H1 (cell line): ENCODE results near the gene ELMO1. TPM values are rescaled to one million over a fixed set of nuclear protein-coding genes. Genes with fewer than 3 reads are reported as not detected.

Experiments
- CTCF ChIA-PET: fragments of 300-600 bp; sonication (Branson Sonifier 250); formaldehyde crosslinking; loops from one replicate; lab custom pipeline; 2021; ENCODE audit not compliant: partially characterized antibody; lab: Charles Lee
- POLR2A ChIA-PET: fragments of 300-600 bp; sonication (Branson Sonifier 250); formaldehyde crosslinking; loops from one replicate; lab custom pipeline; 2021; ENCODE audit warnings: inconsistent platforms; ENCODE audit not compliant: partially characterized antibody; lab: Charles Lee
- DNase-seq, 2 experiments: peaks; one replicate each; pipeline versions ENCODE4 v3.0.0 to v3.0.0-alpha.2; 2010 to 2022; ENCODE audit warnings: low spot score in 2 of 2, low read depth in 1 of 2, mixed read lengths in 1 of 2
- FAIRE-seq: peaks from 2 replicates; lab custom pipeline; 2011; peaks lifted over from hg19 to GRCh38; lab: Jason Lieb, UNC
- H2AFZ ChIP-seq: 2 replicates; pipeline ENCODE4 v1.8.1; 2012; ENCODE audit warnings: low read length, inconsistent platforms
- H2AK5ac ChIP-seq: 2 replicates; pipeline ENCODE4 v1.6.1; 2013; ENCODE audit warnings: low read depth, low read length
- H2BK120ac ChIP-seq: replicated peaks from 2 replicates; pipeline ENCODE3; 2013; ENCODE audit warnings: low read depth, low read length, inconsistent platforms
- H2BK12ac ChIP-seq: 2 replicates; pipeline ENCODE4 v1.6.1; 2013; ENCODE audit warnings: low read depth, low read length
- H2BK15ac ChIP-seq: 2 replicates; pipeline ENCODE4 v1.6.1; 2013; ENCODE audit warnings: low read length
- H2BK20ac ChIP-seq: 2 replicates; pipeline ENCODE4 v1.6.1; 2013; ENCODE audit warnings: low read length
- H2BK5ac ChIP-seq: 2 replicates; pipeline ENCODE4 v1.6.1; 2013; ENCODE audit warnings: low read depth, low read length
- H3K14ac ChIP-seq: 2 replicates; pipeline ENCODE4 v1.6.1; 2013; ENCODE audit warnings: inconsistent platforms; ENCODE audit not compliant: insufficient read length
- H3K18ac ChIP-seq: 2 replicates; pipeline ENCODE4 v1.6.1; 2013; ENCODE audit warnings: low read length; ENCODE audit errors: extremely low read depth
- H3K23ac ChIP-seq: 2 replicates; pipeline ENCODE4 v1.6.1; 2013; ENCODE audit warnings: inconsistent platforms; ENCODE audit not compliant: insufficient read length
- H3K23me2 ChIP-seq: 2 replicates; pipeline ENCODE4 v1.6.1; 2013; ENCODE audit warnings: low read depth, low read length
- H3K27ac ChIP-seq: 2 replicates; pipeline ENCODE4 v1.6.1; 2011; ENCODE audit warnings: low read depth, low read length, inconsistent platforms
- H3K27me3 ChIP-seq, 4 experiments: replicated peaks in 1 of 4; 1 replicate in 1 of 4; 2 replicates in 3 of 4; pipeline versions ENCODE4 v1.6.1 to v1.8.1; 2011 to 2013; ENCODE audit warnings: low read length in 3 of 4, mild to moderate bottlenecking in 3 of 4, inconsistent platforms in 2 of 4, mixed read lengths in 2 of 4, moderate library complexity in 1 of 4; ENCODE audit not compliant: control insufficient read depth in 3 of 4, insufficient read depth in 3 of 4; ENCODE audit errors: extremely low read depth in 1 of 4
- H3K36me3 ChIP-seq, 4 experiments: 2 replicates each; pipeline versions ENCODE4 v1.6.1 to v1.8.1; 2011 to 2013; ENCODE audit warnings: mild to moderate bottlenecking in 4 of 4, low read length in 3 of 4, moderate library complexity in 2 of 4, control low read depth in 1 of 4, inconsistent platforms in 1 of 4; ENCODE audit not compliant: insufficient read depth in 4 of 4, control insufficient read depth in 2 of 4
- H3K4ac ChIP-seq: replicated peaks from 2 replicates; pipeline ENCODE3; 2013; ENCODE audit warnings: low read length, low read depth, mixed read lengths, inconsistent platforms; ENCODE audit not compliant: insufficient read length
- H3K4me1 ChIP-seq, 4 experiments: replicated peaks in 1 of 4; 1 replicate in 1 of 4; 2 replicates in 3 of 4; pipeline versions ENCODE4 v1.6.1 to v1.8.1; 2011 to 2013; ENCODE audit warnings: low read length in 3 of 4, inconsistent platforms in 2 of 4, mixed read lengths in 1 of 4; ENCODE audit not compliant: insufficient read depth in 4 of 4, control insufficient read depth in 3 of 4
- H3K4me2 ChIP-seq, 2 experiments: 2 replicates each; pipeline versions ENCODE4 v1.6.1 to v1.8.1; 2011 to 2013; ENCODE audit warnings: low read depth in 2 of 2, low read length in 2 of 2, control low read depth in 1 of 2, inconsistent platforms in 1 of 2, mild to moderate bottlenecking in 1 of 2; ENCODE audit not compliant: insufficient read depth in 1 of 2
- H3K4me3 ChIP-seq, 4 experiments: fragments of 200-600, 300-600 bp in 1 of 4; sonication (generic), shearing (Covaris generic), sonication (Bioruptor Twin) in 1 of 4; 2 replicates each; pipeline versions ENCODE4 v1.5.1 to v1.8.1; 2011 to 2016; ENCODE audit warnings: low read length in 4 of 4, low read depth in 3 of 4, control low read depth in 2 of 4, inconsistent platforms in 2 of 4, mild to moderate bottlenecking in 2 of 4, mixed read lengths in 1 of 4, moderate library complexity in 1 of 4; ENCODE audit not compliant: insufficient read depth in 2 of 4; ENCODE audit errors: extremely low read depth in 1 of 4
- H3K56ac ChIP-seq: replicated peaks from 2 replicates; pipeline ENCODE3; 2013; ENCODE audit warnings: low read depth, mild to moderate bottlenecking, mixed read lengths, low read length, inconsistent platforms; ENCODE audit not compliant: insufficient read length
- H3K79me1 ChIP-seq: 2 replicates; pipeline ENCODE4 v1.6.1; 2013; ENCODE audit warnings: low read depth, low read length, control low read depth
- H3K79me2 ChIP-seq, 2 experiments: 2 replicates each; pipeline versions ENCODE4 v1.6.1 to v1.8.1; 2012 to 2013; ENCODE audit warnings: low read length in 2 of 2, mild to moderate bottlenecking in 2 of 2, inconsistent platforms in 1 of 2; ENCODE audit not compliant: insufficient read depth in 2 of 2, control insufficient read depth in 1 of 2
- H3K9ac ChIP-seq, 4 experiments: replicated peaks in 1 of 4; 1 replicate in 1 of 4; 2 replicates in 3 of 4; pipeline versions ENCODE4 v1.6.1 to v1.8.1; 2011 to 2013; ENCODE audit warnings: low read depth in 3 of 4, low read length in 3 of 4, control low read depth in 2 of 4, mild to moderate bottlenecking in 2 of 4, moderate library complexity in 2 of 4, inconsistent platforms in 1 of 4; ENCODE audit errors: extremely low read depth in 1 of 4
- H3K9me3 ChIP-seq, 2 experiments: 2 replicates each; pipeline versions ENCODE4 v1.6.1 to v1.8.1; 2012 to 2013; ENCODE audit warnings: mild to moderate bottlenecking in 2 of 2, moderate library complexity in 2 of 2, control low read depth in 1 of 2, inconsistent platforms in 1 of 2, low read depth in 1 of 2, low read length in 1 of 2, mixed read lengths in 1 of 2; ENCODE audit not compliant: insufficient read depth in 2 of 2
- H4K20me1 ChIP-seq, 2 experiments: replicated peaks in 1 of 2; 2 replicates each; pipeline versions ENCODE3 to v1.8.1; 2011 to 2013; ENCODE audit warnings: inconsistent platforms in 2 of 2, low read length in 2 of 2, mild to moderate bottlenecking in 1 of 2; ENCODE audit not compliant: insufficient read depth in 2 of 2, control insufficient read depth in 1 of 2
- H4K5ac ChIP-seq: 2 replicates; pipeline ENCODE4 v1.6.1; 2013; ENCODE audit warnings: low read length, low read depth, mixed read lengths, inconsistent platforms; ENCODE audit not compliant: insufficient read length
- H4K8ac ChIP-seq: 2 replicates; pipeline ENCODE4 v1.8.0; 2013; ENCODE audit warnings: mild to moderate bottlenecking, moderate library complexity, low read length, inconsistent platforms; ENCODE audit not compliant: insufficient read depth; ENCODE audit errors: extremely low read depth
- H4K91ac ChIP-seq: replicated peaks from 2 replicates; pipeline ENCODE3; 2013; ENCODE audit warnings: low read length, mixed read lengths, inconsistent platforms; ENCODE audit not compliant: insufficient read length
- CBX8 ChIP-seq: fragments of 300-800, 300-1000 bp; sonication (generic); IDR thresholded peaks from 2 replicates; pipeline ENCODE4 v1.7.1; 2016; ENCODE audit warnings: low read depth, low read length, borderline replicate concordance
- CHD2 ChIP-seq: IDR thresholded peaks from 2 replicates; pipeline ENCODE4 v1.6.1; 2012; ENCODE audit warnings: low read length, improper control_type of control experiment
- CREB1 ChIP-seq: IDR thresholded peaks from 2 replicates; pipeline ENCODE4 v1.6.1; 2012; ENCODE audit warnings: inconsistent platforms
- GABPA ChIP-seq: IDR thresholded peaks from 2 replicates; pipeline ENCODE4 v1.6.1; 2011; ENCODE audit warnings: mild to moderate bottlenecking, low read length, moderate library complexity, borderline replicate concordance; ENCODE audit not compliant: insufficient read depth
- GTF2F1 ChIP-seq: IDR thresholded peaks from 2 replicates; pipeline ENCODE4 v1.6.1; 2012; ENCODE audit warnings: low read depth, low read length, improper control_type of control experiment, borderline replicate concordance
- KDM1A ChIP-seq: fragments of 200-600, 300-600 bp; sonication (generic); IDR thresholded peaks from 2 replicates; pipeline ENCODE4 v1.7.1; 2016; ENCODE audit warnings: mild to moderate bottlenecking, low read length, borderline replicate concordance
- POU5F1 ChIP-seq: IDR thresholded peaks from 2 replicates; pipeline ENCODE4 v1.6.1; 2011; ENCODE audit warnings: low read depth, mild to moderate bottlenecking, low read length, moderate library complexity
- RNF2 ChIP-seq: fragments of 200-900, 300-1000 bp; sonication (generic); IDR thresholded peaks from 2 replicates; pipeline ENCODE4 v1.7.1; 2016; ENCODE audit warnings: borderline replicate concordance, low read depth, mild to moderate bottlenecking, antibody characterized with exemption, low read length; ENCODE audit not compliant: poor library complexity, severe bottlenecking; ENCODE audit errors: missing control alignments
- RXRA ChIP-seq: IDR thresholded peaks from 2 replicates; pipeline ENCODE4 v1.6.1; 2011; ENCODE audit warnings: low read depth, mild to moderate bottlenecking, low read length, moderate library complexity; ENCODE audit not compliant: insufficient read depth
- TBP ChIP-seq: IDR thresholded peaks from 2 replicates; pipeline ENCODE4 v1.6.1; 2011; ENCODE audit warnings: low read depth, low read length, improper control_type of control experiment
- WGBS, 2 experiments: shearing (Covaris generic) in 1 of 2; methylation state at CpG; one replicate each; pipeline versions ENCODE4 v1.1.6 to v1.1.7; 2013 to 2015; ENCODE audit warnings: low lambda C conversion rate in 2 of 2, mixed read lengths in 2 of 2, inconsistent platforms in 1 of 2, low coverage in 1 of 2, missing lambda C conversion rate in 1 of 2; ENCODE audit not compliant: insufficient replicate concordance in 2 of 2, insufficient coverage in 1 of 2, insufficient read length in 1 of 2; ENCODE audit errors: extremely low coverage in 1 of 2, missing lambda C conversion rate in 1 of 2; 5-methylcytosine and 5-hydroxymethylcytosine counted together
- polyA plus RNA-seq, 7 experiments: library from polyadenylated mRNA; depleted of rRNA in 3 of 7; stranded (reverse) in 5 of 7; unstranded in 2 of 7; fragments of >200 nt in 5 of 7; fragments of 200-250 nt in 2 of 7; gene quantifications; 1 replicate in 5 of 7; 2 replicates in 1 of 7; 4 replicates in 1 of 7; pipeline versions ENCODE4 v1.2.1 to v1.2.3, GENCODE V29; 2011 to 2013; ENCODE audit warnings: missing spikeins in 2 of 7, mixed read lengths in 2 of 7
- total RNA-seq: library from RNA; stranded (reverse); fragmentation: NEBNext Ultra II Directional; extraction: Animal tissue kit (Norgen Biotek cat#: 25700); gene quantifications from 2 replicates; pipeline ENCODE4 v1.2.1, GENCODE V29; 2021

ELMO1 gene
- total and polyA plus RNA-seq, 2 of the 8 experiments (the other 6 are each of a cell fraction or from before 2014, with no cell fraction given), result 18.4 to 21.0 TPM

GRCh38 chr7:36895192-36895591 is 553.5 kb downstream of the ELMO1 start:
- Histone ChIP-seq H3K27ac (no peak overlapping the region), H3K9ac (no peak overlapping the region), H3K9me3 (no peaks in the 10 kb centered on the region), H2BK5ac (no peak overlapping the region), H2BK15ac (no peak overlapping the region), H2AK5ac (no peak overlapping the region), H3K56ac (no peak overlapping the region), H3K36me3 (no peaks in the 10 kb centered on the region; a peak in 1 of 8 replicates), H3K4me2 (no peak overlapping the region), H3K4ac (no peak overlapping the region), H2BK12ac (no peak overlapping the region), H3K18ac (no peak overlapping the region), H3K4me3 (no peak overlapping the region), H2BK120ac (no peak overlapping the region), H4K20me1 (no peaks in the 10 kb centered on the region), H4K5ac (no peak overlapping the region), H4K8ac (no peak overlapping the region), H3K23me2 (no peaks in the 10 kb centered on the region), H2AFZ (no peak overlapping the region), H4K91ac (no peak overlapping the region), H3K23ac (no peak overlapping the region), H3K27me3 (no peaks in the 10 kb centered on the region), H3K4me1 (no peaks in the 10 kb centered on the region), H2BK20ac (no peak overlapping the region), H3K79me2 (no peaks in the 10 kb centered on the region), H3K79me1 (no peaks in the 10 kb centered on the region), H3K14ac (no peak overlapping the region)
- CTCF ChIA-PET, result interaction anchor here (0.6 to 4.0 kb wide), 3 partner anchors 9 to 301 kb away, joined by 3 to 14 read pairs (median 6); no protein-coding TSS in a partner anchor
- no peak for FAIRE-seq
- TF ChIP-seq KDM1A (no peak), CHD2 (no peak), RNF2 (no peak), RXRA (no peak), POU5F1 (no peak), CREB1 (no peak), GTF2F1 (no peak), CBX8 (no peak), GABPA (no peak), TBP (no peak)
- no peak for DNase-seq
- POLR2A ChIA-PET, result interaction anchor here (1.1 kb wide), 1 partner anchor 10 kb away, joined by 3 read pairs; no protein-coding TSS in a partner anchor
- 85% methylated on average over 4 of the region's 4 CpGs; no CpG with 5 or more reads in 1 of the 2 experiments for WGBS, 2 experiments
